Left ventricle myocardium inferior (tissue), 1 donor: ENCODE results near the gene SYNDIG1. TPM values are rescaled to one million over a fixed set of nuclear protein-coding genes. Genes with fewer than 3 reads are reported as not detected.

Experiments used
- DNase-seq: peaks from one replicate; pipeline ENCODE4 v3.0.0-alpha.2; 2020
- H3K27ac ChIP-seq: fragments of 200-600 bp; replicated peaks from 2 replicates; pipeline ENCODE4 v1.8.0; 2021
- H3K27me3 ChIP-seq: fragments of 200-600 bp; 2 replicates; pipeline ENCODE4 v1.8.0; 2021; ENCODE audit warnings: low read depth
- H3K36me3 ChIP-seq: fragments of 200-600 bp; 2 replicates; pipeline ENCODE4 v1.8.0; 2021
- H3K4me1 ChIP-seq: fragments of 200-600 bp; 2 replicates; pipeline ENCODE4 v1.8.0; 2021
- H3K4me3 ChIP-seq: fragments of 200-600 bp; 2 replicates; pipeline ENCODE4 v1.8.0; 2021; ENCODE audit warnings: mild to moderate bottlenecking, moderate library complexity
- H3K9me3 ChIP-seq: fragments of 200-600 bp; replicated peaks from 2 replicates; pipeline ENCODE4 v1.8.0; 2021
- intact Hi-C: fragments of 100-400 bp; cut with micrococcal nuclease; formaldehyde crosslinking; loops from one replicate; pipeline ENCODE4 v1.11.0; 2022
- total RNA-seq: library from RNA; stranded (reverse); fragmentation: NEBNext Ultra II Directional; extraction: Animal tissue kit (Norgen Biotek cat#: 25700); gene quantifications from one replicate; pipeline ENCODE4 v1.2.1, GENCODE V29; 2021
- TF ChIP-seq, protein P1 (sequence below): fragments of 200-600 bp; IDR thresholded peaks from 2 replicates; pipeline ENCODE4 v1.8.0; 2021; ENCODE audit warnings: antibody characterized with exemption, mild to moderate bottlenecking, borderline replicate concordance
- donor health status: DM: no; HTN: yes; CAD: no; lungs with severe emphysema.

SYNDIG1 gene
- total RNA-seq, 1 donor from 2014 or later: 21.4 TPM

DNA sequence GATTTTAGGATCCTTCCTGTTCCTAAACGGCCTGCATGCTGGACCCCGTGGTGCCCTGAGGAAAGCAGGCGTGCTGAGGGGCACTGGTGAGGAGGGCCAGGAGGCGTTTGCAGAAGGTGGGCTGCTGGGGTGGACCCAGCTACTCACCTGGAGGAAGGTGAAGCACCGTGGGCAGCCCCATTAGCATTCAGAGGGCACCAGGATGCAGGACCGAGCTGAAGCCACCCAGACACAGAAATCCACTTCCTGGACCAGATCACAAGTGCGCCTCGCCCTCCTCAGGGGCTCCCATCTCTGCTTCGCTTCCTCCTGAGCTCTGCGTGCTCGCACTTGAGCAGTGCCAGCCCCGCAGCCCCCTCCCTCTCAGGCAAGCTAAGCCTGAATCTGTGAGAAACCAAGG lies 187.0 kb downstream of the SYNDIG1 start:
- Histone ChIP-seq H3K27ac (no peak overlapping the region), H3K9me3 (no peaks in the 10 kb centered on the region), H3K27me3 (no peaks in the 10 kb centered on the region), H3K36me3 (no peaks in the 10 kb centered on the region), H3K4me3 (no peak overlapping the region), H3K4me1 (peaks cover 3% of the 10 kb centered on the region)
- intact Hi-C loops: no loop called here
- TF ChIP-seq, protein P1, sequence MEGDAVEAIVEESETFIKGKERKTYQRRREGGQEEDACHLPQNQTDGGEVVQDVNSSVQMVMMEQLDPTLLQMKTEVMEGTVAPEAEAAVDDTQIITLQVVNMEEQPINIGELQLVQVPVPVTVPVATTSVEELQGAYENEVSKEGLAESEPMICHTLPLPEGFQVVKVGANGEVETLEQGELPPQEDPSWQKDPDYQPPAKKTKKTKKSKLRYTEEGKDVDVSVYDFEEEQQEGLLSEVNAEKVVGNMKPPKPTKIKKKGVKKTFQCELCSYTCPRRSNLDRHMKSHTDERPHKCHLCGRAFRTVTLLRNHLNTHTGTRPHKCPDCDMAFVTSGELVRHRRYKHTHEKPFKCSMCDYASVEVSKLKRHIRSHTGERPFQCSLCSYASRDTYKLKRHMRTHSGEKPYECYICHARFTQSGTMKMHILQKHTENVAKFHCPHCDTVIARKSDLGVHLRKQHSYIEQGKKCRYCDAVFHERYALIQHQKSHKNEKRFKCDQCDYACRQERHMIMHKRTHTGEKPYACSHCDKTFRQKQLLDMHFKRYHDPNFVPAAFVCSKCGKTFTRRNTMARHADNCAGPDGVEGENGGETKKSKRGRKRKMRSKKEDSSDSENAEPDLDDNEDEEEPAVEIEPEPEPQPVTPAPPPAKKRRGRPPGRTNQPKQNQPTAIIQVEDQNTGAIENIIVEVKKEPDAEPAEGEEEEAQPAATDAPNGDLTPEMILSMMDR: no peak
- DNase-seq: no peak

GRCh38 chr20:24657196-24657595 lies 187.8 kb downstream of the SYNDIG1 start:
- Histone ChIP-seq H3K27me3 (no peaks in the 10 kb centered on the region), H3K27ac (no peak overlapping the region), H3K4me3 (no peak overlapping the region), H3K36me3 (no peaks in the 10 kb centered on the region), H3K4me1 (peaks cover 3% of the 10 kb centered on the region), H3K9me3 (no peaks in the 10 kb centered on the region)
- DNase-seq: no peak
- TF ChIP-seq, protein P1: no peak
- intact Hi-C loops: no loop called here

GRCh38 chr20:24657878-24658620 lies 188.6 kb downstream of the SYNDIG1 start:
- H3K9me3 ChIP-seq: no peaks in the 10 kb centered on the region
- TF ChIP-seq, protein P1: no peak
- intact Hi-C loops: no loop called here
- no peak overlapping the region for H3K4me3 ChIP-seq
- H3K27ac ChIP-seq: no peak overlapping the region
- H3K27me3 ChIP-seq: no peaks in the 10 kb centered on the region
- peaks cover 3% of the 10 kb centered on the region for H3K4me1 ChIP-seq
- no peak for DNase-seq
- H3K36me3 ChIP-seq: no peaks in the 10 kb centered on the region

GRCh38 chr20:24658920-24659660 lies 189.7 kb downstream of the SYNDIG1 start:
- H3K4me3 ChIP-seq: no peak overlapping the region
- TF ChIP-seq, protein P1: no peak
- H3K4me1 ChIP-seq: peaks cover 3% of the 10 kb centered on the region
- no peak overlapping the region for H3K27ac ChIP-seq
- H3K36me3 ChIP-seq: no peaks in the 10 kb centered on the region
- H3K27me3 ChIP-seq: no peaks in the 10 kb centered on the region
- intact Hi-C loops: no loop called here
- DNase-seq: peak; percentile 33
- H3K9me3 ChIP-seq: no peaks in the 10 kb centered on the region

- Histone ChIP-seq H3K27ac (no peak overlapping the region), H3K4me1 (peaks cover 3% of the 10 kb centered on the region), H3K4me3 (no peak overlapping the region), H3K36me3 (no peaks in the 10 kb centered on the region), H3K27me3 (no peaks in the 10 kb centered on the region), H3K9me3 (no peaks in the 10 kb centered on the region)
- TF ChIP-seq, protein P1: no peak
- DNase-seq: no peak
- intact Hi-C loops: no loop called here
Measured at GRCh38 chr20:24659835-24660234, 190.4 kb downstream of the SYNDIG1 start.
